ENCODE data around the gene C2CD3. TPM values are rescaled to one million over a fixed set of nuclear protein-coding genes. Genes with fewer than 3 reads are reported as not detected.

The C2CD3 gene
- total and polyA plus RNA-seq, 4 donors: 3.1 to 14.5 (median 6.7) TPM

GRCh38 chr11:74020539-74020938 is 150.3 kb downstream of the C2CD3 start:
- Histone ChIP-seq H3K27ac (ENCODE audit: low read depth in 1 of 2, low read length in 2 of 2) (no peak overlapping the region), H3K9me3 (ENCODE audit: control insufficient read depth in 4 of 4, low read length in 3 of 4) (no peaks in the 10 kb centered on the region), H3K27me3 (ENCODE audit: control insufficient read depth in 4 of 4, insufficient read depth in 4 of 4, low read length in 3 of 4) (no peaks in the 10 kb centered on the region), H3K4me1 (ENCODE audit: control insufficient read depth in 4 of 4, insufficient read depth in 4 of 4, low read length in 3 of 4) (peaks cover 15 to 29% (median 22%) of the 10 kb centered on the region in 4 donors), H3K4me3 (ENCODE audit: low read depth in 1 of 3, low read length in 3 of 3) (no peak overlapping the region), H3K36me3 (ENCODE audit: control insufficient read depth in 4 of 4, insufficient read depth in 3 of 4, low read depth in 1 of 4, low read length in 3 of 4) (no peaks in the 10 kb centered on the region), H3K9ac (ENCODE audit: low read depth in 1 of 2, low read length in 2 of 2) (no peak overlapping the region)
- WGBS: 82% methylated on average over 4 of the region's 4 CpGs
- TF ChIP-seq RXRA (IDR thresholded peaks at IDR 0.05) (no peak), JUND (IDR thresholded peaks at IDR 0.05) (no peak), ZBTB33 (IDR thresholded peaks at IDR 0.05) (no peak), FOXA2 (IDR thresholded peaks at IDR 0.05) (no peak), FOXA1 (IDR thresholded peaks at IDR 0.05) (no peak), HNF4G (IDR thresholded peaks at IDR 0.05) (no peak), REST (IDR thresholded peaks at IDR 0.05) (no peak), TAF1 (conservative IDR thresholded peaks at IDR 0.05) (no peak), YY1 (IDR thresholded peaks at IDR 0.05) (no peak), HNF4A (conservative IDR thresholded peaks at IDR 0.05) (no peak), EGR1 (IDR thresholded peaks at IDR 0.05; ENCODE audit: low read depth in 2 of 2) (no peak), ATF3 (IDR thresholded peaks at IDR 0.05) (no peak)
- no peak for DNase-seq (ENCODE audit: low spot score)

GRCh38 chr11:74019860-74020259 is 150.9 kb downstream of the C2CD3 start:
- Histone ChIP-seq H3K36me3 (ENCODE audit: control insufficient read depth in 4 of 4, insufficient read depth in 3 of 4, low read depth in 1 of 4, low read length in 3 of 4) (no peaks in the 10 kb centered on the region), H3K4me3 (ENCODE audit: low read depth in 1 of 3, low read length in 3 of 3) (no peak overlapping the region), H3K9me3 (ENCODE audit: control insufficient read depth in 4 of 4, low read length in 3 of 4) (no peaks in the 10 kb centered on the region), H3K9ac (ENCODE audit: low read depth in 1 of 2, low read length in 2 of 2) (no peak overlapping the region), H3K27me3 (ENCODE audit: control insufficient read depth in 4 of 4, insufficient read depth in 4 of 4, low read length in 3 of 4) (no peaks in the 10 kb centered on the region), H3K4me1 (ENCODE audit: control insufficient read depth in 4 of 4, insufficient read depth in 4 of 4, low read length in 3 of 4) (peaks cover 15 to 29% (median 22%) of the 10 kb centered on the region in 4 donors), H3K27ac (ENCODE audit: low read depth in 1 of 2, low read length in 2 of 2) (peak overlapping the region in 1 of 2 donors; percentile 93)
- 92% methylated on average over 4 of the region's 4 CpGs for WGBS
- TF ChIP-seq RXRA (IDR thresholded peaks at IDR 0.05) (no peak), FOXA1 (IDR thresholded peaks at IDR 0.05) (no peak), ZBTB33 (IDR thresholded peaks at IDR 0.05) (no peak), FOXA2 (IDR thresholded peaks at IDR 0.05) (no peak), EGR1 (IDR thresholded peaks at IDR 0.05; ENCODE audit: low read depth in 2 of 2) (no peak)
- DNase-seq (ENCODE audit: low spot score): no peak

Measured in liver (tissue), 9 donors.